Adrenal gland (tissue), 12 donors: ENCODE results near the gene EEF1AKMT3. TPM values are rescaled to one million over a fixed set of nuclear protein-coding genes. Genes with fewer than 3 reads are reported as not detected.

Experiments
- DNase-seq, 7 donors: peaks; one replicate each; pipeline ENCODE4 v3.0.0-alpha.2; 2019 to 2020
- H3K27ac ChIP-seq, 5 donors: fragments of 200-600 bp; sonication (generic) in 4 of 5; 1 replicate in 3 of 5; 2 replicates in 2 of 5; pipeline versions ENCODE4 v1.5.1 to v1.8.0; 2016 to 2020; ENCODE audit warnings: mild to moderate bottlenecking in 1 of 5
- H3K27me3 ChIP-seq: fragments of 200-600 bp; 2 replicates; pipeline ENCODE4 v1.8.0; 2021
- H3K36me3 ChIP-seq, 2 donors: fragments of 200-600 bp; replicated peaks in 1 of 2; 1 replicate in 1 of 2; 2 replicates in 1 of 2; pipeline versions ENCODE4 v1.5.1 to v1.8.0; 2018 to 2022
- H3K4me1 ChIP-seq, 2 donors: fragments of 200-600 bp; replicated peaks in 1 of 2; 1 replicate in 1 of 2; 2 replicates in 1 of 2; pipeline versions ENCODE4 v1.5.1 to v1.8.0; 2018 to 2021
- H3K4me3 ChIP-seq, 4 donors: fragments of 200-600 bp; sonication (generic) in 3 of 4; one replicate each; pipeline ENCODE4 v1.5.1; 2016 to 2018
- H3K9me3 ChIP-seq, 3 donors: fragments of 200-600 bp; sonication (generic) in 1 of 3; replicated peaks in 1 of 3; 1 replicate in 2 of 3; 2 replicates in 1 of 3; pipeline versions ENCODE4 v1.5.1 to v1.8.0; 2016 to 2021
- POLR2A ChIP-seq, 2 donors: fragments of 450-650 bp; IDR thresholded peaks; one replicate each; pipeline ENCODE4 v1.6.1; 2017; ENCODE audit warnings: antibody characterized with exemption in 2 of 2, mild to moderate bottlenecking in 2 of 2, moderate library complexity in 1 of 2
- WGBS, 4 donors: extraction: QIAGEN DNeasy Blood & Tissue Kit in 2 of 4; methylation state at CpG; one replicate each; pipeline versions ENCODE4 v1.1.5 to v1.1.7; 2013 to 2017; 5-methylcytosine and 5-hydroxymethylcytosine counted together
- intact Hi-C, 2 donors: fragments of 100-400 bp; cut with DNase I; formaldehyde crosslinking; loops; one replicate each; pipeline versions ENCODE4 v1.14.1 to v1.15.0; 2022 to 2023
- polyA plus RNA-seq, 3 donors: library from polyadenylated mRNA; stranded (reverse); fragments of 200-250 nt in 2 of 3; fragments of 350-450 nt in 1 of 3; fragmentation: Illumina TruSeq in 1 of 3; extraction: RNeasy Lipid Tissue Mini Kit (QIAGEN cat#74804) in 1 of 3; gene quantifications; one replicate each; pipeline ENCODE4 v1.2.3, GENCODE V29; 2013 to 2014
- total RNA-seq, 9 donors: library from RNA; depleted of rRNA in 4 of 9; stranded (reverse); fragments of >200 nt in 4 of 9; fragments of 120-200 nt in 1 of 9; fragmentation: NEBNext Ultra II Directional in 1 of 9; extraction: Animal tissue kit (Norgen Biotek cat#: 25700) in 1 of 9; gene quantifications; one replicate each; pipeline versions ENCODE4 v1.1.0 to v1.2.4, GENCODE V29; 2013 to 2023
- TF ChIP-seq, protein P1 (sequence below), 6 experiments: fragments of 450-650 bp in 4 of 6; fragments of 200-600 bp in 2 of 6; sonication (generic) in 1 of 6; IDR thresholded peaks; 1 replicate in 5 of 6; 2 replicates in 1 of 6; pipeline versions ENCODE4 v1.5.1 to v1.8.0; 2016 to 2021; ENCODE audit warnings: antibody characterized with exemption in 6 of 6, mild to moderate bottlenecking in 2 of 6, moderate library complexity in 1 of 6
- donor health status: healthy with polysubstance abuse.
- donor health status: Bipolar disorder and iron deficiency.
- donor health status: DM: yes; HTN: yes; CAD: no.
- donor health status: DM: no; HTN: no; CAD: no.
- donor health status: DM: no; HTN: no; CAD: no.
- donor health status: DM: yes; HTN: yes; CAD: no.

EEF1AKMT3 gene
- total and polyA plus RNA-seq, 12 donors, result 2.4 to 35.9 (median 8.8) TPM

DNA sequence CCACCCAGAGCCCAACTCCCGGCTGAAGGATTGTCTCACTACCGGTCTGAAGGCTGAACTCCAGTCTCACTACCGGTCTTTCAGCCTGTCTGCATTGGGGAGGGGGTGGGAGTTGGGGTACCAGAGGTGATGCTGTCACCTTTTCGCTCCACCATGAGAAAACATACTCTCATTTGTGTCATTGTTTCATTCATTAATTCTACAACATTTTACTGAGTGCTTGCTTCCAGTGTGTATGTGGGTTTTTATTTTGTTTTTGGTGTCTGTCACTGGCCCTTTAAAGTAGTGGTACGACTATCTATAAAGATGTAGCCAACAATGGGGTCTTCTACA lies 19.8 kb upstream of the EEF1AKMT3 start:
- no peaks in the 10 kb centered on the region for H3K9me3 ChIP-seq
- TF ChIP-seq POLR2A (IDR thresholded peaks at IDR 0.05), result no peak
- TF ChIP-seq, protein P1, sequence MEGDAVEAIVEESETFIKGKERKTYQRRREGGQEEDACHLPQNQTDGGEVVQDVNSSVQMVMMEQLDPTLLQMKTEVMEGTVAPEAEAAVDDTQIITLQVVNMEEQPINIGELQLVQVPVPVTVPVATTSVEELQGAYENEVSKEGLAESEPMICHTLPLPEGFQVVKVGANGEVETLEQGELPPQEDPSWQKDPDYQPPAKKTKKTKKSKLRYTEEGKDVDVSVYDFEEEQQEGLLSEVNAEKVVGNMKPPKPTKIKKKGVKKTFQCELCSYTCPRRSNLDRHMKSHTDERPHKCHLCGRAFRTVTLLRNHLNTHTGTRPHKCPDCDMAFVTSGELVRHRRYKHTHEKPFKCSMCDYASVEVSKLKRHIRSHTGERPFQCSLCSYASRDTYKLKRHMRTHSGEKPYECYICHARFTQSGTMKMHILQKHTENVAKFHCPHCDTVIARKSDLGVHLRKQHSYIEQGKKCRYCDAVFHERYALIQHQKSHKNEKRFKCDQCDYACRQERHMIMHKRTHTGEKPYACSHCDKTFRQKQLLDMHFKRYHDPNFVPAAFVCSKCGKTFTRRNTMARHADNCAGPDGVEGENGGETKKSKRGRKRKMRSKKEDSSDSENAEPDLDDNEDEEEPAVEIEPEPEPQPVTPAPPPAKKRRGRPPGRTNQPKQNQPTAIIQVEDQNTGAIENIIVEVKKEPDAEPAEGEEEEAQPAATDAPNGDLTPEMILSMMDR (IDR thresholded peaks at IDR 0.05), result no peak
- H3K4me3 ChIP-seq, result peak overlapping the region in 1 of 4 donors; percentile 18
- H3K4me1 ChIP-seq, result peaks cover 8 to 33% of the 10 kb centered on the region in 2 donors
- H3K36me3 ChIP-seq, result peaks cover 0 to 36% of the 10 kb centered on the region in 2 donors
- H3K27me3 ChIP-seq, result no peaks in the 10 kb centered on the region
- H3K27ac ChIP-seq, result peak overlapping the region in 4 of 5 donors; percentile 5 to 98 (median 74)
- whole genome bisulfite sequencing, 4 donors, result 0 to 4% (median 2%) methylated on average over 3 to 5 of the region's 5 CpGs
- DNase-seq, result no peak
- intact Hi-C loops, result no loop called here

DNA sequence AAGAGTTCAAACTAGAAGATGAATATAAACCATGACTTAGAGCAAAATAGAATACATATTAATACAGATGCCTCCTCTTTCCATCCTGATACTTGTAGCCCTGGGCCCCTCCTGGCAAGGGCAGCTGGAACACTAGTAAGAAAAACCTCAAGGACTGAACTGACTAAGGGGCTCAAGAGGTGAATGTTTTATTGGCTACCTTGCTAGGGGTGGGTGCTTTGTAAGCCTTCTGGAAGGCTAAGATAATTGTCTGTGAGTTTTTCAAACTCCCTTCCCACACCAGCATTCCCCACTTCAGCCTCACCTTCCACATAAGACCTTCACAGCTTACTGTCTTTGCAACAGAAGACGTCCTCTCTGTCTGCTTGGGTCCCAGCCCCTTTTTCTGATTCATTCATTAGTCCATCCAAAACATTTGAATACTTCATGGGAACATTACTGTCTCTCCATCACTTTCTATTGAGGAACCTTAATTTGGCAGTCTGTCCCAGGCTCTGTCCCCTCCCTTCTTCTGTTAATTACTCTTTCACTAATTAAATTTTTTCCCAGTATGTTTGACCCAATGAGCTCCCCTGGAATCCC lies 18.6 kb upstream of the EEF1AKMT3 start:
- Histone ChIP-seq H3K4me3 (no peak overlapping the region), H3K36me3 (peaks cover 0 to 36% of the 10 kb centered on the region in 2 donors), H3K4me1 (peaks cover 8 to 33% of the 10 kb centered on the region in 2 donors), H3K9me3 (no peaks in the 10 kb centered on the region), H3K27ac (peak overlapping the region in 2 of 5 donors; percentile 6 to 20), H3K27me3 (no peaks in the 10 kb centered on the region)
- DNase-seq, result no peak
- WGBS, 4 donors, result 13 to 25% (median 18%) methylated on average over 1 of the region's 1 CpG
- intact Hi-C loops, result no loop called here
- TF ChIP-seq POLR2A (IDR thresholded peaks at IDR 0.05), result no peak
- TF ChIP-seq, protein P1 (IDR thresholded peaks at IDR 0.05), result no peak

DNA sequence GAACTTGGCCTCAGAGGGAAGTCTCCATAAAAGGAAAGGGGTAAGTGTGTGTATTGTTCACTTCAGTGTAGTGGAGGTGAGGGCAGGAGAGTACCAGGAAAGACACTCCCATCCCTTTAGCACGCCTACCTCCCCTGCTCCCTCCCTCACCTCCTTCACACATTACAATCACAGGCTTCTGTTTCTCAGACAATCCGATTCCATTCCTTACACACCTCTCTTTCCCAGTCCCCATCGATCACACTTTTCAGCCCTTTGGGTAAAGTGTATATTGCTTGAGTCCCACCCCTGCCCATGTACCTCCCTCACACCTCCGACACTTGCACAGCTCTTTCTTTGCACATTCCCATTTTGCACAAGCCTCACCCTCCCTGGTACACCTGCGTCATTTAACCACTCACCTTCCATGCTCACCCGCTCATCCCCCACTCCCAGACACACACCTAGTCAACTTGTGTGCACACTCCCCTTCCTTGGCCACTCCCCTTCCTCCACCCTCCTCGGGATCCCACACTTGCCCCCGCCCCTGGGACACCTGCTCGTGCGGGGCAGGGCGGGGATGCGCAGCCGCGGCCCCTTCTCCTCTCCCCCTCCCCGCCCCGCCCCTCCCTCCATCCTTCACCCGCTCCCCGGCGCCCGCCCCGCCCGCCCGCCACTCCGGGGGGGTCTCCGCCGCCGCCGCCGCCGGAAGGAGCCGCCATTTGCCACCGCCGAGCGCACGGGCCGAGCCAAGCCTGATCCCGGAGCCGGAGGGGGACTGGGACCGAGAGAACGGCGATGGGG lies 17.8 kb upstream of the EEF1AKMT3 start, which contains the start of gene MARCHF9:
Gene MARCHF9, plus strand, starts transcription at position 693 of the 783 bp plus-strand sequence. CDS start 426 bp downstream, outside the sequence.
- 1 to 2% (median 2%) methylated on average over 11 to 39 of the region's 41 CpGs for WGBS, 4 donors
- peaks cover 0 to 33% of the 10 kb centered on the region in 2 donors for H3K36me3 ChIP-seq
- peaks cover 8 to 33% of the 10 kb centered on the region in 2 donors for H3K4me1 ChIP-seq
- intact Hi-C loops, result no loop called here
- no peaks in the 10 kb centered on the region for H3K27me3 ChIP-seq
- DNase-seq, result peak; percentile 60 to 81 (median 72)
- no peaks in the 10 kb centered on the region for H3K9me3 ChIP-seq
- H3K4me3 ChIP-seq, result peak within 1 kb of the TSS in 2 of 4 donors; percentile 73 to 92
- peak within 1 kb of the TSS in 2 of 5 donors; percentile 38 to 65 for H3K27ac ChIP-seq
- TF ChIP-seq, protein P1 (IDR thresholded peaks at IDR 0.05), result no peak
- TF ChIP-seq POLR2A (IDR thresholded peaks at IDR 0.05), result no peak

DNA sequence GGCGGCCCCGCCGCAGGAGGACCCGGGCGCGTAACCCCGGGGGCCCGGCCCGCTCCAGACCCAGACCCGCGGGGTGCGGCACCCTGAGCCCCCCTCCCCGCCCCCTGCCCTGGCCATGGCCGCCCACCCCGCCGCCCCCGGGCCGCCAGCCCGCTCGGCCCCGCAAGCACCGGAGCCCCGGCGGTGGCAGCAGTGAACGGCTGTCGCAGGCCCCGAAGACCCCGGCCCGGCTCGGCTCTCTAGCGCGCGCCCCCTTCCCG lies 17.3 kb upstream of the EEF1AKMT3 start:
- DNase-seq, result no peak
- peaks cover 0 to 28% of the 10 kb centered on the region in 2 donors for H3K36me3 ChIP-seq
- peak overlapping the region in 2 of 5 donors; percentile 38 to 65 for H3K27ac ChIP-seq
- no peaks in the 10 kb centered on the region for H3K9me3 ChIP-seq
- TF ChIP-seq POLR2A (IDR thresholded peaks at IDR 0.05), result no peak
- TF ChIP-seq, protein P1 (IDR thresholded peaks at IDR 0.05), result no peak
- H3K4me1 ChIP-seq, result peaks cover 8 to 33% of the 10 kb centered on the region in 2 donors
- H3K27me3 ChIP-seq, result no peaks in the 10 kb centered on the region
- peak overlapping the region in 2 of 4 donors; percentile 73 to 92 for H3K4me3 ChIP-seq
- 0% methylated on average over 12 to 34 of the region's 34 CpGs; no CpG with 5 or more reads in 2 of the 4 donors for WGBS, 4 donors
- intact Hi-C loops, result no loop called here
